NT2/D1 (cell line): ENCODE data around the gene SPOCK1.

ENCODE experiments used
- YY1 ChIP-seq: IDR thresholded peaks from 2 replicates; pipeline ENCODE4 v1.6.1; 2011; ENCODE audit not compliant: insufficient read length, insufficient read depth
- ZNF274 ChIP-seq: IDR thresholded peaks from 2 replicates; pipeline ENCODE4 v1.6.1; 2011; ENCODE audit warnings: mild to moderate bottlenecking, low read depth, low read length

- TF ChIP-seq ZNF274 (no peak), YY1 (no peak)
Measured at GRCh38 chr5:137164961-137165360, 334.2 kb downstream of the SPOCK1 start.
